MM.1S (cell line): ENCODE data around the gene SLIT3.

Experiments used
- EZH2 ChIP-seq: fragments of 300-600 bp; sonication (generic); optimal IDR thresholded peaks from 2 replicates; pipeline ENCODE3; 2017; ENCODE audit warnings: low read depth, mild to moderate bottlenecking, antibody characterized with exemption, low read length, mixed read lengths
- TF ChIP-seq, protein P1 (sequence below): fragments of 300-600 bp; sonication (generic); IDR thresholded peaks from 2 replicates; pipeline ENCODE4 v1.5.1; 2016; ENCODE audit warnings: antibody characterized with exemption, low read length, mixed read lengths

DNA sequence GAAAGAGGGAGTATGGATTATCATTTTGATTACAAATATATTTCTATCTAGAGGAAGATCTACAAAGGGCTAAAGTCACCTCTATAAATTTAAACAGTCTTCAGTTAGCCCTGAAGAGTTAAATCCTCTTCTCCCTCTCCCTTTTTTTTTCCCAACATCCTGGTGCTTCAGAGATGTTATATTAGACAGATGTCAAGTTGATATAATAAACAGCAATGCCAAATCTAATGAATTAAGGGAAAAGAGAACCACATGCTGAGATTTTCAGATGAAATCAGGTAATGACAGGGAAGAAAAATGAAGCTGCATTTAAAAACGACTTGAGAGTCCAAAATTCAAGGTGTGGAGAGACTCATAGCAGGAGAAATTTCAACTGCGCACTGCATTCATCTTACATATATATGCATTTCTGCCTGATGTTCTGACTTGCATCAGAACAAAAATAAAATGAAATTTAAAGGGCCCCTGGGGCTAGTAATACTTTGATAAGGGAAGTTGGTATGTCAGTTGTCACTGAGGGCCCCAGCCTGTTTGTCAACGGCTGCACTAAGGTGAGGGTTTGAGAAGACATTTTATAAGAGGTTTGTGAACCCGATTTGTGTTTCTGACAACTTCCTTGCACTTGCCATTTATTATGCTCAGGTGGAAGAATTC lies 382.9 kb downstream of the SLIT3 start:
- TF ChIP-seq, protein P1, sequence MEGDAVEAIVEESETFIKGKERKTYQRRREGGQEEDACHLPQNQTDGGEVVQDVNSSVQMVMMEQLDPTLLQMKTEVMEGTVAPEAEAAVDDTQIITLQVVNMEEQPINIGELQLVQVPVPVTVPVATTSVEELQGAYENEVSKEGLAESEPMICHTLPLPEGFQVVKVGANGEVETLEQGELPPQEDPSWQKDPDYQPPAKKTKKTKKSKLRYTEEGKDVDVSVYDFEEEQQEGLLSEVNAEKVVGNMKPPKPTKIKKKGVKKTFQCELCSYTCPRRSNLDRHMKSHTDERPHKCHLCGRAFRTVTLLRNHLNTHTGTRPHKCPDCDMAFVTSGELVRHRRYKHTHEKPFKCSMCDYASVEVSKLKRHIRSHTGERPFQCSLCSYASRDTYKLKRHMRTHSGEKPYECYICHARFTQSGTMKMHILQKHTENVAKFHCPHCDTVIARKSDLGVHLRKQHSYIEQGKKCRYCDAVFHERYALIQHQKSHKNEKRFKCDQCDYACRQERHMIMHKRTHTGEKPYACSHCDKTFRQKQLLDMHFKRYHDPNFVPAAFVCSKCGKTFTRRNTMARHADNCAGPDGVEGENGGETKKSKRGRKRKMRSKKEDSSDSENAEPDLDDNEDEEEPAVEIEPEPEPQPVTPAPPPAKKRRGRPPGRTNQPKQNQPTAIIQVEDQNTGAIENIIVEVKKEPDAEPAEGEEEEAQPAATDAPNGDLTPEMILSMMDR = no peak
- no peak for TF ChIP-seq EZH2
